B cell (primary cell): ENCODE measurements around the gene BACH2. TPM values are rescaled to one million over a fixed set of nuclear protein-coding genes. Genes with fewer than 3 reads are reported as not detected.
A peak's percentile ranks its signal among the peaks of the same experiment; 100 is the strongest.

ENCODE experiments used
- ATAC-seq: fragments of 200-7000 bp; cut with Tn5 transposase; one replicate; pipeline ENCODE4 v1.10.0; 2021; ENCODE audit warnings: low read depth, mild to moderate bottlenecking, moderate number of reproducible peaks, moderate library complexity
- CTCF ChIA-PET: fragments of 350-600 bp; sonication (Branson Sonifier 250); formaldehyde crosslinking; loops from one replicate; lab custom pipeline; 2021; ENCODE audit warnings: antibody characterized with exemption, inconsistent platforms; lab: Charles Lee
- POLR2A ChIA-PET: fragments of 350-600 bp; sonication (Branson Sonifier 250); formaldehyde crosslinking; loops from one replicate; lab custom pipeline; 2021; ENCODE audit warnings: antibody characterized with exemption; lab: Charles Lee
- DNase-seq: peaks from one replicate; pipeline ENCODE4 v3.0.0; 2013
- H2AFZ ChIP-seq: 2 replicates; pipeline ENCODE4 v1.6.1; 2012; ENCODE audit warnings: mild to moderate bottlenecking, low read depth, low read length; ENCODE audit not compliant: insufficient read depth, poor library complexity, severe bottlenecking
- H3K27ac ChIP-seq, 2 donors: 1 replicate in 1 of 2; 2 replicates in 1 of 2; pipeline ENCODE4 v1.5.1; 2012 to 2013; ENCODE audit warnings: low read length in 2 of 2, mild to moderate bottlenecking in 2 of 2, moderate library complexity in 1 of 2
- H3K27me3 ChIP-seq, 4 experiments: fragments of 200-600 bp in 1 of 4; sonication (generic) in 1 of 4; replicated peaks in 1 of 4; 1 replicate in 2 of 4; 2 replicates in 2 of 4; pipeline versions ENCODE4 v1.6.1 to v1.7.0; 2013 to 2016; ENCODE audit warnings: low read length in 3 of 4, mild to moderate bottlenecking in 2 of 4, mixed read lengths in 1 of 4, moderate library complexity in 1 of 4; ENCODE audit not compliant: insufficient read depth in 4 of 4, control insufficient read depth in 3 of 4; ENCODE audit errors: control extremely low read depth in 1 of 4
- H3K36me3 ChIP-seq, 2 experiments: replicated peaks in 1 of 2; 1 replicate in 1 of 2; 2 replicates in 1 of 2; pipeline versions ENCODE4 v1.6.1 to v1.7.1; 2013; ENCODE audit warnings: low read length in 1 of 2; ENCODE audit not compliant: insufficient read depth in 2 of 2, control insufficient read depth in 1 of 2; ENCODE audit errors: control extremely low read depth in 1 of 2, extremely low read depth in 1 of 2
- H3K4me1 ChIP-seq, 2 donors: fragments of 200-600 bp in 1 of 2; sonication (generic) in 1 of 2; 1 replicate in 1 of 2; 2 replicates in 1 of 2; pipeline versions ENCODE4 v1.5.1 to v1.6.1; 2013 to 2017; ENCODE audit warnings: low read length in 2 of 2; ENCODE audit not compliant: control insufficient read depth in 2 of 2, insufficient read depth in 2 of 2
- H3K4me2 ChIP-seq: replicated peaks from 2 replicates; pipeline ENCODE3; 2012; ENCODE audit warnings: mild to moderate bottlenecking, low read depth, low read length; ENCODE audit not compliant: poor library complexity, severe bottlenecking
- H3K4me3 ChIP-seq, 5 experiments: fragments of 200-600 bp in 1 of 5; sonication (generic) in 1 of 5; 1 replicate in 3 of 5; 2 replicates in 2 of 5; pipeline versions ENCODE4 v1.5.1 to v1.7.0; 2011 to 2016; ENCODE audit warnings: low read length in 4 of 5, mild to moderate bottlenecking in 4 of 5, low read depth in 2 of 5, control low read depth in 1 of 5, moderate library complexity in 1 of 5; ENCODE audit not compliant: insufficient read depth in 1 of 5; ENCODE audit errors: control extremely low read depth in 1 of 5, extremely low read depth in 1 of 5
- H3K79me2 ChIP-seq: fragments of 200-600 bp; sonication (generic); one replicate; pipeline ENCODE4 v1.6.0; 2016; ENCODE audit warnings: low read length; ENCODE audit not compliant: control insufficient read depth, insufficient read depth
- H3K9ac ChIP-seq: fragments of 200-600 bp; sonication (generic); 2 replicates; pipeline ENCODE4 v1.6.1; 2017; ENCODE audit warnings: mild to moderate bottlenecking, low read length, moderate library complexity
- H3K9me3 ChIP-seq, 3 donors: one replicate each; pipeline versions ENCODE4 v1.6.1 to v1.7.1; 2013; ENCODE audit warnings: low read length in 2 of 3; ENCODE audit not compliant: control insufficient read depth in 2 of 3, insufficient read depth in 1 of 3; ENCODE audit errors: control extremely low read depth in 1 of 3
- H4K20me1 ChIP-seq: 2 replicates; pipeline ENCODE4 v1.6.0; 2012; ENCODE audit warnings: mild to moderate bottlenecking, low read length; ENCODE audit not compliant: insufficient read depth, control insufficient read depth, poor library complexity, severe bottlenecking
- H3K27ac Mint-ChIP-seq: one replicate; pipeline ENCODE4 v1.8.0; 2021; ENCODE audit warnings: mixed read lengths
- H3K27me3 Mint-ChIP-seq: one replicate; pipeline ENCODE4 v1.8.0; 2021; ENCODE audit warnings: mixed read lengths
- H3K4me1 Mint-ChIP-seq: one replicate; pipeline ENCODE4 v1.8.0; 2021; ENCODE audit warnings: mixed read lengths
- H3K4me3 Mint-ChIP-seq: one replicate; pipeline ENCODE4 v1.8.0; 2021; ENCODE audit warnings: mixed read lengths
- H3K9me3 Mint-ChIP-seq: one replicate; pipeline ENCODE4 v1.8.0; 2022; ENCODE audit warnings: mixed read lengths; ENCODE audit not compliant: insufficient read depth
- EZH2 ChIP-seq: IDR thresholded peaks from 2 replicates; pipeline ENCODE4 v1.6.1; 2012; ENCODE audit warnings: borderline replicate concordance, low read depth, mild to moderate bottlenecking, moderate library complexity, low read length; ENCODE audit not compliant: insufficient read depth, poor library complexity, severe bottlenecking
- WGBS: methylation state at CpG from one replicate; pipeline ENCODE4 v1.1.5; 2013; ENCODE audit warnings: missing lambda C conversion rate; ENCODE audit not compliant: insufficient coverage; 5-methylcytosine and 5-hydroxymethylcytosine counted together
- intact Hi-C: fragments of 100-400 bp; cut with micrococcal nuclease; formaldehyde crosslinking; loops from one replicate; pipeline ENCODE4 v1.10.0; 2022
- polyA plus RNA-seq: library from polyadenylated mRNA; depleted of rRNA; stranded (reverse); fragments of >200 nt; gene quantifications from 2 replicates; pipeline ENCODE4 v1.2.3, GENCODE V29; 2012
- total RNA-seq, 2 donors: library from RNA; stranded (reverse); fragments of 120-200 nt in 1 of 2; gene quantifications; 1 replicate in 1 of 2; 2 replicates in 1 of 2; pipeline versions ENCODE4 v1.2.3 to v1.2.4, GENCODE V29; 2013 to 2022
- TF ChIP-seq, protein P1 (sequence below): fragments of 200-600 bp; IDR thresholded peaks from one replicate; pipeline ENCODE4 v1.8.0; 2022; ENCODE audit warnings: antibody characterized with exemption, mild to moderate bottlenecking

BACH2 gene
- total and polyA plus RNA-seq, 2 donors (not counting 1 experiment from before 2014, with no cell fraction given): 41.1 to 235 TPM

DNA sequence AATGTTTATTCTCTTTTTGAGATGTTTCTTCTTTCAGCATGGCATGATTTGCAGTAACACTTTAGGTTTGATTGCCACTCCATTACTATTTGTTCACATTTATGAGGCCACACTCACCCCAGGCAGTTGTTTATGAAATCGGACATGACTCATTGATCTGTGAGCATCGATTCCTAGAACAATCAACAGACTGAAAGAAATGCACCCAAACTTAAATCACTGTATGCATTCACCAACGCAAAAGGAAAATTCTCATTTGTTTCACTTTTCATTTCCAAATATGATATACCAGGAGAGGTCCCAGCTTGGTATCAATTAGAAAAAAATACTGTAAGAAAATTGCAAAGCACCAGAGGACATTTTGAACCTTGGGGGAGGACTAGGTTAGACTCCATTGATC lies 407.8 kb downstream of the BACH2 start:
- no peak overlapping the region for H3K27ac ChIP-seq
- no peak for ATAC-seq
- H3K4me1 Mint-ChIP-seq: peaks cover 7% of the 10 kb centered on the region
- H3K9me3 Mint-ChIP-seq: no peaks in the 10 kb centered on the region
- ChIA-PET CTCF (interaction anchor here (1.2 kb wide), 1 partner anchor 51 kb away, joined by 3 read pairs; no protein-coding TSS in a partner anchor), POLR2A (no interaction called here)
- no peak overlapping the region for H3K4me3 Mint-ChIP-seq
- no peak for TF ChIP-seq EZH2
- TF ChIP-seq, protein P1, sequence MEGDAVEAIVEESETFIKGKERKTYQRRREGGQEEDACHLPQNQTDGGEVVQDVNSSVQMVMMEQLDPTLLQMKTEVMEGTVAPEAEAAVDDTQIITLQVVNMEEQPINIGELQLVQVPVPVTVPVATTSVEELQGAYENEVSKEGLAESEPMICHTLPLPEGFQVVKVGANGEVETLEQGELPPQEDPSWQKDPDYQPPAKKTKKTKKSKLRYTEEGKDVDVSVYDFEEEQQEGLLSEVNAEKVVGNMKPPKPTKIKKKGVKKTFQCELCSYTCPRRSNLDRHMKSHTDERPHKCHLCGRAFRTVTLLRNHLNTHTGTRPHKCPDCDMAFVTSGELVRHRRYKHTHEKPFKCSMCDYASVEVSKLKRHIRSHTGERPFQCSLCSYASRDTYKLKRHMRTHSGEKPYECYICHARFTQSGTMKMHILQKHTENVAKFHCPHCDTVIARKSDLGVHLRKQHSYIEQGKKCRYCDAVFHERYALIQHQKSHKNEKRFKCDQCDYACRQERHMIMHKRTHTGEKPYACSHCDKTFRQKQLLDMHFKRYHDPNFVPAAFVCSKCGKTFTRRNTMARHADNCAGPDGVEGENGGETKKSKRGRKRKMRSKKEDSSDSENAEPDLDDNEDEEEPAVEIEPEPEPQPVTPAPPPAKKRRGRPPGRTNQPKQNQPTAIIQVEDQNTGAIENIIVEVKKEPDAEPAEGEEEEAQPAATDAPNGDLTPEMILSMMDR: no peak
- intact Hi-C loops: no loop called here
- H3K27ac Mint-ChIP-seq: no peak overlapping the region
- no peak overlapping the region for H3K4me3 ChIP-seq
- no peak overlapping the region for H3K4me2 ChIP-seq
- H3K79me2 ChIP-seq: no peaks in the 10 kb centered on the region
- H3K9me3 ChIP-seq: peaks cover 0 to 20% (median 0%) of the 10 kb centered on the region in 3 donors
- H3K9ac ChIP-seq: no peak overlapping the region
- H3K4me1 ChIP-seq: peaks cover 3 to 4% of the 10 kb centered on the region in 2 donors
- WGBS: 100% methylated on average over 2 of the region's 3 CpGs
- no peaks in the 10 kb centered on the region for H4K20me1 ChIP-seq
- H3K27me3 ChIP-seq: peaks cover 0 to 25% (median 19%) of the 10 kb centered on the region in 4 experiments
- H3K36me3 ChIP-seq: no peaks in the 10 kb centered on the region
- H3K27me3 Mint-ChIP-seq: peaks cover 31% of the 10 kb centered on the region
- no peak overlapping the region for H2AFZ ChIP-seq
- DNase-seq: no peak

- H3K27ac ChIP-seq: no peak overlapping the region
Measured at GRCh38 chr6:89888138-89888514, 408.5 kb downstream of the BACH2 start.

More at GRCh38 chr6:89888138-89888514, 408.5 kb downstream of the BACH2 start:
- H3K36me3 ChIP-seq: no peaks in the 10 kb centered on the region
- no peak for ATAC-seq
- peaks cover 7% of the 10 kb centered on the region for H3K4me1 Mint-ChIP-seq
- H3K9me3 ChIP-seq: peaks cover 0 to 20% (median 0%) of the 10 kb centered on the region in 3 donors
- H3K4me3 Mint-ChIP-seq: no peak overlapping the region
- H4K20me1 ChIP-seq: no peaks in the 10 kb centered on the region
- peaks cover 0 to 23% (median 14%) of the 10 kb centered on the region in 4 experiments for H3K27me3 ChIP-seq
- no peak overlapping the region for H3K4me3 ChIP-seq
- WGBS: 97% methylated on average over 5 of the region's 7 CpGs
- no peaks in the 10 kb centered on the region for H3K79me2 ChIP-seq
- peaks cover 3 to 4% of the 10 kb centered on the region in 2 donors for H3K4me1 ChIP-seq
- peak overlapping the region; percentile 51 for H2AFZ ChIP-seq
- DNase-seq: no peak
- intact Hi-C loops: no loop called here
- H3K4me2 ChIP-seq: peak overlapping the region; percentile 49
- H3K9me3 Mint-ChIP-seq: no peaks in the 10 kb centered on the region
- peaks cover 24% of the 10 kb centered on the region for H3K27me3 Mint-ChIP-seq
- POLR2A ChIA-PET: no interaction called here
- no peak overlapping the region for H3K9ac ChIP-seq
- CTCF ChIA-PET: interaction anchor here (1.2 kb wide), 1 partner anchor 52 kb away, joined by 3 read pairs; no protein-coding TSS in a partner anchor
- no peak overlapping the region for H3K27ac Mint-ChIP-seq
- TF ChIP-seq, protein P1: no peak
- TF ChIP-seq EZH2: no peak
